GM18498 (cell line): Measurements from ENCODE around the gene IBTK.

Source experiments
- ATAC-seq: cut with Tn5 transposase; IDR thresholded peaks from one replicate; pipeline ENCODE4 v1.9.1; 2021; ENCODE audit warnings: mild to moderate bottlenecking, moderate library complexity; ENCODE audit not compliant: unreplicated experiment

Gene IBTK

GRCh38 chr6:82123632-82124031 lies 123.9 kb downstream of the IBTK start:
- no peak for ATAC-seq
